Measurements from ENCODE around the gene TTC12. TPM values are rescaled to one million over a fixed set of nuclear protein-coding genes. Genes with fewer than 3 reads are reported as not detected.

TTC12 gene
- total RNA-seq, 1 donor from 2014 or later: 28.2 TPM

DNA sequence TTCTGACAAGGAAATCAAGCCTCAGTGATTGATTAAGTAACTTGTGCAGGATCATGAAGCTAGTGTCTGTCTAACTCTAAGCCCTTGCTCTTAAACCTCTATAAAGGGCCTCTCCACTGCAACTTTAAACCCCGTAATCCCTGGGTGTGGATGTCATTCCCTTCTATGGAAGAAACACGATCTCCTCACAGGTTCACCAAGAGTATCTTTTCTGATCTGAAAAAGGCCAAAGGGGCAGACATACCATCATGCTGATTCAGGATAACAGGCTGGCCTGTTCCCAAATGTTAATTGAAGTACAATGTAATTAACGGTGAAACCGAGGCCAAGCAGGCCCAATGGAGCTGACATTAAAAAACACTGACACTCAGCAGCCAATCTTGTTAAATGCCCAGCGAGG, 17.1 kb downstream of the TTC12 start:
- no peak for DNase-seq (ENCODE audit: low read depth)

DNA sequence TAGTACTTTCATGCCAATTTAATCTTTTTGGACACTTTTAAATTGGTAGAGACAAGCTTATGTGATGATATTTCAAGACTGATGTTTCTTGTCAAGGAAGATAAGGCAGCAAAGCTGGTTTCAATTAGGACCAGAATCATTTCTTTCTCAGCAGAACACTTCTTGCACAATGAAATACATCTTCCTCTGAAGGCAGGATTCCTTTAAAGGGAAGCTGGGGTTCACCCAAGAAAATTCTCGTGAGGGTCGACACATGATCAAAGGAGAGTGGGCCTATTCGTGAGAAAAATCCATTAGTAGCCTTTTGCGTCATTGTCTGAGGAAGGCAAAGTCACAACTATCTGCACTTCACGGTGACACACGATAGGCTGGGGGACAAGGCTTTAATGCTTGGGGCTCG, 17.6 kb downstream of the TTC12 start:
- DNase-seq (ENCODE audit: low read depth): no peak

DNA sequence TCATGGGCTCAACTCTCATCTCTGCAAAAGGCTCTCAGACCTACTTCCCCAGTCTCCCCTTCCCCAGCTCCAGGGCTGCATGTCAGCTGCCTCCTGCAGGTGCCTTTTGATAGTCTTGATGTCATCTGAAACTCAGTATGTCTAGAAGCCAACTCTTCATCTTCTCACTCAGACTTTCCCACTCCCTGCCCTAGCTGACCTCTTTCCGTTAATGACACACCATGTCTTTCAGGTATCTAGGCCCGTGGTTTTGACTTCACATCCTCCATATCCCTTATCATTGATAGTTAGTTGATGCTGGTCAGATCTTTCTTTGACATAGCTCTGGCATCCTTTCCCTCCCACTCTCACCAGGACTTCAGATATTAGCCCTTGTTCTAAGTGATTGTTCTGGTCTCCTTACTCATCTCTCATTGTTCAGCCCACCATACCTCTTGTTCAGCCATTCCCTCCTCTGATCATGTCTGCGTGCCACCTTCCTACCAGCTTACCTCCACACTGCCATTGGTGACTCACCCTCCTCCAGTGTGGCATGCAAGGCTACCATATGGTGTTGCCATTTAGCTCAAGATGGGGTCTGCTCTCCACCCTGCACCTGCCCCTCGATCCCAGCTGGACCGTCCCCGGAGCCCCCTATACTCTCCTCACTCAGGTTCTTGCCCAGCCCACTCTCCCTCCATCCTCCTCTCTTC, 18.4 kb downstream of the TTC12 start:
- DNase-seq (ENCODE audit: low read depth): no peak

DNA sequence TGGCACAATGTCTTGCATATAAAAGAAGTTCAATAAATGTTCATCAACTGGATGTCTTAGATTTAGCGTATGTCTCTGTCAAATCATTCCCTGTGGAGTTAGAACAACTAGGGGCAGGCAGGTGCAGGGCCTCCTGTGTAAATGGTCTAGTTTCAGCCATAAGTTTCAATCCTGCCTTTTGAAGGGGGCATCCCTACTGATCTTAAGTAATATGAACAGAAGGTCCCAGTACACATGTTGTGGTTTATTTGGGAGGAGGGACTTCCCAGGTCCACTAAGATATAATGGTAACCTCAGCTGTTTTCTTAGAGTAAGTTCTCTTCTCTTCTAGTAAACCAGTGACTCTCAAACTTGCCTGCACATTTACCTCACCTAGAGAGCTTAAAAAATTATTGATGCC, 19.8 kb downstream of the TTC12 start:
- DNase-seq (ENCODE audit: low read depth): no peak

DNA sequence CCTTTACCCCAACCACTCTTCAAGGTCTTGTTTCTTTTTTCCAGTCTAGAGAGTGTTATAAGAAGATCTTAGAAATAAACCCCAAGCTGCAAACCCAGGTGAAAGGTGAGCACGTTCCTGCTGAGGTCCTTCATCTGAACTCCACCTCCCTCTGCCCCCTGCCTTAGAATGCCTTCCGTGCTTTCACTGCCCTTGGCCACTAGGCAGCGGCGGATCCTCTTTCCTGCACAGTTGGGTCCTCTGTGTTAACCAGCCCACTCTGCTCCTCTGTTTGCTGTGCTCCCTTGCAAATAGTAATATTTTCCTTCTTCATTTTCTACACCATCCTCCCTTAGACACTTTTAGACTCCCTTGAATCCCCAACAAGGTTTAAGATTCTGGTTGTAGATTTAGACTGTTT, 24.3 kb downstream of the TTC12 start:
- DNase-seq (ENCODE audit: low read depth): no peak

DNA sequence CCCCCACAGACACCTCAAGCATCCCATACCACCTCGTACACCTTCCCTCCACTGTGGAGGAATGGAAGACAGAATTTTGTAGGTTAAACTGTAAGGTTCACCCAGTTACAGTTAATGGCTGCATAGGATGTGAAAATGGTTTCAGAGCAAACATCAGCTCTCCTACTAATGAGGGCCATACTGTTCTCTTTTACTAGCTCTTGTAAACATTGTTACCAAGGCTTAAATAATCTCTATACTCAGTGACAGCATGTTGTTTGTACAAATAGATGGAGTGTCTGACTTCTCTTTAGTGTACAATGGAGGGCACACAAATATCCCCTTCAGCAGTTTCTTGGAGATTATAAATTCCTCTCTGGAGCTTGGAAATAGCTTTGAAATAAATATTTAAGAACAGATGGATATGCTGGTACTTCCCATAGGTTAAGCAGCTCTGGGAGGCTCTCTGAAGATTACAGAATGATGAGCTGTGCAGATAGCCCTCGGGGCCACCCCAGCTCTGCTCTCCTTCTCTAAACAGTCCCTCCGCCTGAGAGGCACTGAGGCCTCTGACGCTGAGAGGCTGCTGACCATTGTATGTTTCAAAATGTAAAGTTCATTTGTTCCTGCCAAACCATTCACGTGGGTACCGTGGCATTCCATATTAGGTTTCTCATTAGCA, 25.7 kb downstream of the TTC12 start:
- DNase-seq (ENCODE audit: low read depth): no peak

DNA sequence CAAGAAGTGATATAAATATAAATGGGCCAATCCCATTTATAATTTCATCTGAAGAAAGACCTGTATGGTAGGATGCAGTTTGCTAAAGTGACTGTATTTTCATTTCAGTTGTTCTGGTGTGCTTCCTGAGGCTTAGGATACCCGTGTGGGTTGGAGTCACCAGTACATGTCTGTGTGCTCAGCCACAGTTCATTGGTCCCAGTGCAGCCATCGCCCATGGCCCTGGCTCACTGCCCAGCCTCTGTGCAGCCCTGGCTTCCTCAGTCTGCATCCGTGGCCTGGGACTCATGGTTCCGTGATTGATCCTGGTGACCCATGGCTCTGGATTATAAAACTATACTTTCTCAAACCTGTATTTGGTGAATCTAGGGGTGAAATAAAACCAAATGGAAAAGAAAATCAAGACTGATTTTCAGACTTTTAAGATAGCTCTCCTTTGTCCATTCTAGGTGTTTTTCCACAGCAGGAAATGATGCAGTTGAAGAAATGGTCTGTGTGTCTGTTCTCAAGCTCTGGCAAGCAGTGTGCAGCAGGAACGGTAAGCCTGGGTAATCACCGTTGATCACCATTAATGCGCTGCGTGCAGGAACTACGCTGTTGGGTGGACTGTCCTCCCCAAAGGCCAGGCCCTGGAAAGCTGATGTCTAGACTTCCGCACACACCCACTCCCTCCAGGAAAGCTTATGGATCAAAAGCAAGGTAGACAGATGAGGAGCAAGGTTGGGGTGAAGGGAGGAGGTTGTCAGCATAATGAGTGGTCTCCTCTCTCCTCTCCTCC, 27.2 kb downstream of the TTC12 start:
- peak; percentile 28 for DNase-seq (ENCODE audit: low read depth)

DNA sequence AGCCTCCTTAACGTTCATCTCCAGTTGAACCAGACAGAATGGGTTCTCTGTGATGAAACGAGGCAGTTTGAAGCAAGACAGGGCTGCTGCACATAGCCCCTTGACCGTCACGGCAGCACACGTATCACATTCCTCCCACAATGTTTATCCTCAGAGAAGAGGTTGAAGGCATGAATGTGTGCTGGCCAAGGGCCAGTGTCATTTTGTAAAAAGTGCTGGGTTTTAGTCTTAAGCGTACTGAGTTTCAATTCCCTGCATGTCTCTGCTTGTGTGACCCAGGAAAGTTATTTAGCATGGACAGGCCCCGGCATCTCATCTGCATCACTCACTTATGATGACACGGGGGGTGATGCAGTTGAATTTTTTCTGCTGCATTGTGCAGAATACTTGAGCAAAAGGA, 31.6 kb downstream of the TTC12 start:
- DNase-seq (ENCODE audit: low read depth): no peak

DNA sequence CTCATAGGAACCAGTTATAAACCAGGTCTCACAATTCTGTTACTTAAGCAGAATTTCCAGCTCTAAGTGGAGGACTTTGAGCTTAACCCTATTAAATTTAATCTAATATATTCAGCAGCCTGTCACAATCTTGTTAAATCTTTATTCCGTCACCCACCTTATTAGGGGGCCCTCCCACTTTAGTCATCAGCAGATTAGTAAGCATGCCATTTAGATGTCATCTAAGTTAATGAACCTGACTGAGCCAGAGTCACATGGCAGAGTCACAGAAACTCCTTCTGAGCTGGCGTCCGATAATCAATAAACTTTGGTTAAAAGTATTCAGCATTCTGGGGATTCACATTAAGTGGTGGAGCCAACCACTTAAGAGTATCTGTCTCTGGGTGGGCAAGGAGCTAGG, 35.1 kb downstream of the TTC12 start:
- DNase-seq (ENCODE audit: low read depth): no peak

DNA sequence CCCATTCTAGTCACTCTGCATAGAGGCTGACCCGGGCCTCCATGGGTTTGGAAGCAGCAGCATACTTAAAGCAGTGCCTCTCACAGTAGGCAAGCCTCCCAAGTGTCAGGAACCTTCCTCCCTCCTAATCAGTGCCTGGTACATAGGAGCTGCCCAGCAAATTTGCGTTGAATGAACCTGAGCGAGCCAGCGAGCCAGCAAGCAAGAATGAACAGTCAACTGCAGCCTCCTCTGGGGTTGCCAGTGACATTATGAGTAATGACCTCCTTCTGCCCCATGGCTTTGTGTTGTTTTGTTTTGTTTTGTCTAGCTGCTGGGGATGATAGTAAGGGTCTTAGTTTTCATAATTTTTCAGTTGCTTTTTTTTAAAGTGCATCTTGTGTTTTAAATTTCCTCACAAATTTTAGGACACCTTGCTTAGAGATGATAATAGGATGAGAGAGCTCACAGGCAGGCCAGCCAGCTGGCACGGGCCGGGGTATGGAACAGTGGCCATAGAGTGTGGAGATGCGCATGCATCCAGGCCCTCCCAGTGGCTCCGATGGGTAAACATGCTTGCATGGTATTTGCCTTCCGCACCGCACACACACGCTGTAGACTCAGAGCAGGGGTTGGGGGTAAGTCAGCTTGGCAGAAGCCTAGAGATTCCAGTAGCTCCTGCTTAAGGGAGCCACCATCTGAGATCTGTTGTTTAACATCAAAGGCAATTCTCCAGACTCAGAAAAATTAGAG, 36.1 kb downstream of the TTC12 start:
- DNase-seq (ENCODE audit: low read depth): no peak

DNA sequence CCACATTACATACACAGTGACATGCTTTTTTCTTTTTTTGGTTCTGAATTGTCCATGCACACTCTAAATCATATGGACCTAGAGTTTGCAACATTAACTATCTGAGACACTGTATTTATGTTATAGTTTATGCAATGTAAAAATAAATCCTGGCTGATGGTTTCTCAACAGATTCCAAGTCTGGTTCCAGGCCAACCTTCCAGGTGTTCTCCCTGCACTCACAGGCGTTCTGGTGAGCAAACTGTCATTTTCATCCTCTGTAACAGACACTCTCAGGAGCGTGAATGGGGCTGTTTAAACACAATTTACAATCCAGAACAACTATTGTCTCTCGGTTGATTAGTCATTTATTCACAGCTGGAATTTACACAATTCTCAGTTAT, 36.7 kb downstream of the TTC12 start:
- DNase-seq (ENCODE audit: low read depth): no peak

DNA sequence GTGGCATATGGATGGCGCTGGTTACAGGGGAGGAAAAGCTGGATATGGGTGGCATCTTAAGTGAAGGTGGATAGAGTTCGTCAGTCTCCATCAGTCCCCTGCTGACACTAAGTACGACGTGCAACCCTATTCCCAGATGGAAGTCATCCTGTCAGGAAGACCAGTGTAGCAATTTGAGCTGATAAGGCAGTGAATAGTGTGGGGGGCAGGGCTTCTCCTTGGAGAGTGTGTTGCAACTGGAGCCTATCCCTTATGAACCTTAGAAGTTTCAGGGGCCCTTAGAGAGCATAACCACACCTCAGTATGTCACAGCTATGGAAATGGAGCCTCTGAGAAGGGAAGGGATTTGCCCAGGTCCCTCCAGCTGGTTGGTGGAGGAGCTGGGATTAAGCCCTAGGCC, 37.1 kb downstream of the TTC12 start:
- no peak for DNase-seq (ENCODE audit: low read depth)

DNA sequence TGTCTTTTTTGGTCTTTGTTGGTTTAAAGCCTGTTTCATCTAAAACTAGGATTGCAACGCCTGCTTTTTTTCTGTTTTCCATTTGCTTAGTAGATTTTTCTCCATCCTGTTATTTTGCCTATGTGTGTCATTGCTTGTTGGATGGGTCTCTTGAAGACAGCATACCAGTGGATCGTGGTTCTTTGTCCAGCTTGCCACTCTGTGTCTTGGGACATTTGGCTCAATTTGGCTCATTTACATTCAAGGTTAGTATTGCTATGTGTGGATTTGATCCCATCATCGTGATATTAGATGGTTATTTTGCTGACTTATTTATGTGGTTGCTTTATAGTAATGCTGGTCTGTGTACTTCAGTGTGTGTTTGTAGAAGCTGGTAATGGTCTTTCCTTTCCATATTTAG, 41.8 kb downstream of the TTC12 start:
- no peak for DNase-seq (ENCODE audit: low read depth)

DNA sequence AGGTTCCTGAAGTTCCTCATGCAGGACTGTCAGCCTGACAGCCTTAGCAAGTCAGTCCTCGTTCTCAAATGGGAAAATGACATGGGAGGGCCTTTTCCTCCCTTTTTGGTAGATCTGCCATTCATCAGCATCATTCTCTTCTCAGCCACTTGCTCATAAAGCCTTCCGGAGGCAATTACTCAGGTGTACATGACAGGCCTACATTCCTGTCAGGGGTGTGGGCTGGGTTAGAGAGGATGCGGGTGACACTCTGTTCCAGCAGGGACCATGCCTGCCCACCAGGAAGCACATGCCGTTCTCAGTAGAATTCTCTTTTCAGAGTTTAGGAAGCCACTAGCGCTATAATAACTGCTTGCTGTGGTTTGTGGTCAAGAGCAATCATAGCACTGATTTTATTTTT, 49.0 kb downstream of the TTC12 start:
- DNase-seq (ENCODE audit: low read depth): no peak

DNA sequence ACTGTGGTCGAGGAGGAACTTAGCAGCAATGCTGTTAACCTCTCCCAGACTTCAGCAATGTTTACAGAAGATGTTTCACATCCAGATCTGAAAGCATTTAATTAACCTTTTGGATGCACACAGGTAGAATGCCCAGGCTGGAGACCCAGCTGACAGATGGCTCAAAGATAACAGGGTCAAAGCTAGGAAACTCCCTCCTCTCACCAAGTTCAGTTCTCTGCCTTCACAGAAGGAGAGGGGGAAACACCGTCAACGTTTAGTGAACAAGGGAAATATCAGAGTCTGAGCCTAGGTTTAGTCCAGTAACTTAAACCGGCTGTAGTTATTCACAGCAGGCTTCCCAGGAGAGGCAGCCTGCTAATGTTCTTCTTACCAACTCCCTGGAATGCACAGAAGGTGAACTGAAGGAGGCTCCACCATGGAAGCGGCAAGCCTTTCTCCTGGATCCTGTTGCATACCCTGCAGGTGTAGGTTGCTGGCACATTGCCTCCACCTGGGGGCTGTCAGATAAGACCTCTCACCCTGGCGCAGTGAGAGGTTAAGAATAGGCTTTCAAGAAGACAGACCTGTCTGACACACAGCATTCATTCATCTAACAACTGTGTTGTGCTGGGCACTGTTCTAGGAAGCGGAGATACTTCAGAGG, 49.7 kb downstream of the TTC12 start:
- DNase-seq (ENCODE audit: low read depth): no peak

DNA sequence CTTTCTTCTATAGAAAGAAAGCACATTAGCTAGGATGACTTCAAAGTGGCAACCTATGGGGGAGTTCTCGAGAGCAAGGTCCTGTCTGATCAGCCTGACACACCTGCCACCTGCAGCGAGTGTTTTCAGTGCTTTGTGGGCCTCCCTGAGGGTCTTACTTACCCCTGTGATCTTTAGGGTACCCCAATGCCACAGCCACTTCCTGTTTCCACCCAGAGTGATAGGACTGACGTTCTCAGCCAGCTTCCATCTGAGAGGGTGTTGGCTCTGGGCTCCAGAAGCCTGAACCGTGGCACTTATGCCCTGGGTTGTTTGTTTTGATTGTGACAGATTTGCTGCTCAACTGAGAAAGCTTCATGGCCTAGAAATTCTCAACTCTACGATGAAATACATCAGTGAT, 51.5 kb downstream of the TTC12 start:
- no peak for DNase-seq (ENCODE audit: low read depth)

DNA sequence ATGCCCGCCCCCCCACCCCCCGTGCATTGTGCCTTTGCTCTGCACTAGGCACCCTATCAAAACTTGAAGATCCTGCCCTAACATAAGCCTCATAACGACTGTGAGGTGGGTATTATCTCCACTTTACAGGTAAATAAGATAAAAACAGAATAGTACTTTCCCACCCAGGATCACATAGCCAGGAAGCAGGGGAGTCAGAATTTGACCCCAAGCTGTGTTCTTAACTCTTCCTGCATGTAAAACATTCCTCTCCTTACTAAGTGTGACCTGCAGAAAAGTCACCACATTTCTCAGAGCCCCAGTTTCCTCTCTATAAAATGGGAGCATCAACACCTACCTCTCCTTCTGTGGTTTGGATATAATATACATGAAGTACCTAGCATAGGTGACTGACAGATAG, 55.0 kb downstream of the TTC12 start:
- no peak for DNase-seq (ENCODE audit: low read depth)

DNA sequence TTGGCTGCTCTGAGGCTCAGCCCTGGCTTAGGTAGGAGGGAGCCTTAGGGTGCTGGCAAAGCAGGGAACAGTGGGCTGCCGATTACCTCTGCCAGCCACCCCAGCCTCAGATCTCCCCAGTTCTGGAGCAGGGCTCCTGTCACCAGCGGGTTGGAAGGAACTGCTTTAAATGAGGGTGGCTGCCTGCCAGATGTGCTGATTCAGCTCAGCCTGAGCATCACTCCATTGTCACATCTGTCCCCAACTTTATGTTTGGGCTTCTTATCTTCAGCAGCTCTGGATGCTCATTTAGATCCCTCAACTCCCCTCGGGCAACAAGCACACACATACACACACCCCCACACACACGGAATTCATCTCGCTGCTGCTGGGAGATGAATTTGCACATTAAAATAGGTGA, 56.3 kb downstream of the TTC12 start:
- no peak for DNase-seq (ENCODE audit: low read depth)

DNA sequence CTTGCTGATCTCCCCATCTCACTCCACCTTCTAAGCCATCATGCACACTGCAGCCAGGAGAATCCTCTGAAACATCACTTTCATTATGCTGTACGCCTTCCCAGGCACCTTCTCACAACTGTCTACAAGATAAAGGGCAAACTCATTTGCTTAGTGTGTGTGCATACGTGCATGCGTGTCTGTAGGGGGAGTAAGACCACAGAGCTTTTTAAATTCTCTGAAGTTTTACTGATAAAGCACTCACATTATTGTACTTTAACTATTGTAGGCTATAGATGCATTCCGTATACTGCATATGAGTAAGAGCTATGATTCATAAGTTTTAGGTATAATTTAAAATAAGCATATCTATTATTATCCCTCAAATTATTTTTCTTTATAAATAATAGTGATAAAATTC, 57.9 kb downstream of the TTC12 start:
- DNase-seq (ENCODE audit: low read depth): no peak

DNA sequence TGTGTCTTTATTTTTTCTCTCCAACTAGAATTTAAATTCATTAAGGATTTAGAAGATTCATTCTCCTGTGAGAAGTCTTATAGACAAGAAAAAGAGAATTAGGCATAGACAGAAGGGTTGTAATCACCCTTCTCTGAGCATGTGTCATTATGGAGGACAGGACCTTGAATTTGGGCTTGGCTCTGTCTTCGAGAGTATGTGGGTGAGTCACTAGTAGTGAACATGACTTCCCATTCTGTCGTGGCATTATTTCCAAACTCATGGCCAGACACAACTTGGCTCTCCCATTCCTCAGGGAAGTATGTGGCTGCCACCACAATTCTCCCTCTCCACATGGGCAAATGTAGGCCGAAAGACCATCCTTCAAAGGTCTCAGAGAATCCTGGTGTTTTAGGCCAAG, 58.9 kb downstream of the TTC12 start:
- peak; percentile 25 for DNase-seq (ENCODE audit: low read depth)

DNA sequence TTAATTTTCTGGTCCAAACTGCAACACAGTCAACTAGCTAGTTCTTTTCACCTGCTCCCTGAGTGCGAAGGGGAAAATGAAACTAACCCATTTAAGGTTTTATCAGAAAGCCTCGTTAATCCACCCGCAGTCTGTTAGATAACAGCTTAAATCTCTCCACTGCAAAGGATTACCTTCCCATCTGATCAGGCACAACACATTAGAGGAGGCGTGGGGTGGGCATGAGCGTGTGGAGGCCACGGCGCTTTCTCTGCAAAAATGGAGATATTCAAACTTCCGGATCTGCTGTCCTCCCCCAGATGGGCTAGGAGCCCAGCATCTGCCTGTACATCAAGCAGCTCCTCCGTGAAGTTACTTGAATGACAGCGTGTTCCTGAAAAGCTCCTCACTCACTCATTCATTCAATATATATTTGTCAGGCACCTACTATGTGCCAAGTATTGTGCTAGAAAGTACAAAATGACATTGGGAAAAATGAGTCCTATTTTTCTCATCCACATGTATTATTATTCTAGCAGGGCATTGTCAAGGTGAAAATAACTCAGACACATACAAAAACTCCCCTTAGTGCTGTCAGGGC, 59.7 kb downstream of the TTC12 start:
- DNase-seq (ENCODE audit: low read depth): no peak

DNA sequence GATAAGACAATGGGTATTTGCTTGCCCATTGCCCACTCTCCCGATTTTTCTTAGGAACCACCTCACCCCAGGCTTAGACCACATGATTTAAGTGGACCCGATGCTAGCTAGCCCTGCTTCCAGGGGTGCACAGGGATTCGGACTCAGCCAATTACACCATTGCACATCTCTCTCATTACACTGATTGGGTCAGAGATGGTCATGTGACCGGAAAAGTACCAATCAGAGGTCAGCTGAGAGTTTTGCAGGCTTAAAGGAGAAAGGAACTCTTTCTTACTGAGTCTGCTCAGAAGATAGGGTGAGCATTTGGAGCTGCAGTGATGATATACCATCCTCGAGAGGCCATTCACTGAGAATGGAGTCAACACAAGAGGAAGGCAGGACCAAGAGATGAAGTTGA, 61.0 kb downstream of the TTC12 start:
- no peak for DNase-seq (ENCODE audit: low read depth)
